ENCODE data around the gene DAPK3. TPM values are rescaled to one million over a fixed set of nuclear protein-coding genes. Genes with fewer than 3 reads are reported as not detected.

DAPK3 gene
- total RNA-seq, 4 donors from 2014 or later, result 38.2 to 60.4 (median 45.9) TPM

- 1 to 3% methylated on average over 12 to 18 of the region's 51 CpGs for WGBS, 2 donors
- Histone ChIP-seq H3K27ac (no peak within 1 kb of the TSS), H3K27me3 (peaks cover 0 to 63% (median 7%) of the 10 kb centered on the region in 4 donors), H3K36me3 (no peaks in the 10 kb centered on the region), H3K9me3 (no peaks in the 10 kb centered on the region), H3K4me1 (peaks cover 0 to 9% (median 4%) of the 10 kb centered on the region in 3 donors), H3K4me3 (no peak within 1 kb of the TSS)
- intact Hi-C loops (cut with DNase I), result no loop called here
- TF ChIP-seq POLR2A (IDR thresholded peaks at IDR 0.05), result no peak
- no peak for TF ChIP-seq CTCF (IDR thresholded peaks at IDR 0.05)
- DNase-seq, result no peak
Measured at GRCh38 chr19:3932931-3933810, 37.7 kb downstream of the DAPK3 start, which contains the start of gene NMRK2. TSS of gene NMRK2 (plus strand) at chr19:3933069. CDS start at chr19:3933672, 603 bp downstream.

GRCh38 chr19:3931041-3931440, 39.9 kb downstream of the DAPK3 start:
- H3K27ac ChIP-seq, result no peak overlapping the region
- intact Hi-C loops (cut with DNase I), result no loop called here
- H3K27me3 ChIP-seq, result peaks cover 0 to 50% (median 7%) of the 10 kb centered on the region in 4 donors
- H3K4me1 ChIP-seq, result peaks cover 0 to 9% (median 4%) of the 10 kb centered on the region in 3 donors
- H3K4me3 ChIP-seq, result no peak overlapping the region
- TF ChIP-seq POLR2A (IDR thresholded peaks at IDR 0.05), result no peak
- TF ChIP-seq CTCF (IDR thresholded peaks at IDR 0.05), result no peak
- no peaks in the 10 kb centered on the region for H3K9me3 ChIP-seq
- WGBS, 2 donors, result 67 to 100% methylated on average over 1 of the region's 8 CpGs
- no peak for DNase-seq
- H3K36me3 ChIP-seq, result no peaks in the 10 kb centered on the region

GRCh38 chr19:3923912-3924311, 47.0 kb downstream of the DAPK3 start:
- TF ChIP-seq CTCF (IDR thresholded peaks at IDR 0.05), result no peak
- TF ChIP-seq POLR2A (IDR thresholded peaks at IDR 0.05), result no peak
- WGBS, 2 donors, result 53 to 63% methylated on average over 1 of the region's 1 CpG
- no peaks in the 10 kb centered on the region for H3K4me1 ChIP-seq
- H3K27me3 ChIP-seq, result no peaks in the 10 kb centered on the region
- H3K9me3 ChIP-seq, result peaks cover 0 to 23% (median 7%) of the 10 kb centered on the region in 3 donors
- DNase-seq, result no peak
- H3K27ac ChIP-seq, result no peak overlapping the region
- H3K36me3 ChIP-seq, result no peaks in the 10 kb centered on the region
- intact Hi-C loops (cut with DNase I), result no loop called here
- H3K4me3 ChIP-seq, result no peak overlapping the region

- peaks cover 0 to 23% (median 7%) of the 10 kb centered on the region in 3 donors for H3K9me3 ChIP-seq
- no peaks in the 10 kb centered on the region for H3K4me1 ChIP-seq
- H3K27ac ChIP-seq, result no peak overlapping the region
- TF ChIP-seq POLR2A (IDR thresholded peaks at IDR 0.05), result no peak
- TF ChIP-seq CTCF (IDR thresholded peaks at IDR 0.05), result no peak
- no peak for DNase-seq
- H3K4me3 ChIP-seq, result no peak overlapping the region
- no peaks in the 10 kb centered on the region for H3K27me3 ChIP-seq
- intact Hi-C loops (cut with DNase I), result no loop called here
- no peaks in the 10 kb centered on the region for H3K36me3 ChIP-seq
Measured at GRCh38 chr19:3923096-3923758, 47.7 kb downstream of the DAPK3 start.

- intact Hi-C loops (cut with DNase I), result no loop called here
- H3K4me1 ChIP-seq, result no peaks in the 10 kb centered on the region
- TF ChIP-seq CTCF (IDR thresholded peaks at IDR 0.05), result no peak
- no peaks in the 10 kb centered on the region for H3K27me3 ChIP-seq
- peaks cover 0 to 23% (median 7%) of the 10 kb centered on the region in 3 donors for H3K9me3 ChIP-seq
- no peak overlapping the region for H3K4me3 ChIP-seq
- DNase-seq, result no peak
- no peak overlapping the region for H3K27ac ChIP-seq
- no peaks in the 10 kb centered on the region for H3K36me3 ChIP-seq
- WGBS, 2 donors, result 94 to 96% methylated on average over 7 to 8 of the region's 8 CpGs
Measured at GRCh38 chr19:3919793-3920192, 51.1 kb downstream of the DAPK3 start.

Measured in esophagus squamous epithelium (tissue), 5 donors.